Hematopoietic multipotent progenitor cell treated with erythropoietin and hydrocortisone succinate and interleukin-3 and kit ligand, for 17 days (in vitro differentiated cells): ENCODE results near the gene METTL14.

ENCODE experiments used
- DNase-seq: peaks from one replicate; pipeline ENCODE4 v3.0.0-alpha.2; 2015; ENCODE audit warnings: low spot score

METTL14 gene

GRCh38 chr4:118759481-118759880 lies 74.3 kb downstream of the METTL14 start:
- no peak for DNase-seq

GRCh38 chr4:118760092-118760491 lies 74.9 kb downstream of the METTL14 start:
- DNase-seq: no peak

- no peak for DNase-seq
These were observed 75.3 kb downstream of the METTL14 start for GRCh38 chr4:118760493-118760892.

GRCh38 chr4:118761397-118762016 lies 76.3 kb downstream of the METTL14 start:
- DNase-seq: no peak

- DNase-seq: no peak
These were observed 77.0 kb downstream of the METTL14 start for GRCh38 chr4:118762155-118762554.

- DNase-seq: no peak
These were observed 77.7 kb downstream of the METTL14 start for GRCh38 chr4:118762730-118763477.
